ENCODE data around the gene AFG1L.
"Not testable (repeated sequence)": the region's sequence is repeated elsewhere in the genome, so short reads cannot be mapped to it uniquely, and the experiment has no call there.

AFG1L gene

GRCh38 chr6:108294727-108295625, at the start of gene AFG1L:
Gene AFG1L, plus strand, starts transcription at chr6:108295054. Its CDS starts 26 bp downstream, at chr6:108295080.
- DNase-seq (ENCODE audit: low spot score), result peak; percentile 73
- no peak for FAIRE-seq

GRCh38 chr6:108245095-108245494, 49.8 kb upstream of the AFG1L start:
- not testable (repeated sequence) for DNase-seq (ENCODE audit: low spot score); FAIRE-seq

GRCh38 chr6:108247965-108248536, 46.8 kb upstream of the AFG1L start:
- DNase-seq (ENCODE audit: low spot score), result no peak
- FAIRE-seq, result no peak

- no peak for DNase-seq (ENCODE audit: low spot score)
- FAIRE-seq, result no peak
Observed at GRCh38 chr6:108250240-108250866, 44.5 kb upstream of the AFG1L start.

GRCh38 chr6:108251252-108251651, 43.6 kb upstream of the AFG1L start:
- DNase-seq (ENCODE audit: low spot score), result no peak
- FAIRE-seq, result no peak

- FAIRE-seq, result no peak
- no peak for DNase-seq (ENCODE audit: low spot score)
Observed at GRCh38 chr6:108252055-108252454, 42.8 kb upstream of the AFG1L start.

- FAIRE-seq (no peak), DNase-seq (ENCODE audit: low spot score) (no peak)
Observed at GRCh38 chr6:108253241-108253640, 41.6 kb upstream of the AFG1L start.

GRCh38 chr6:108254433-108255410, 40.1 kb upstream of the AFG1L start:
- FAIRE-seq, result no peak
- no peak for DNase-seq (ENCODE audit: low spot score)

GRCh38 chr6:108260126-108260808, 34.6 kb upstream of the AFG1L start:
- no peak for DNase-seq (ENCODE audit: low spot score)

GRCh38 chr6:108260809-108261569, 33.9 kb upstream of the AFG1L start, which contains the start of gene SNX3:
Gene SNX3, minus strand, starts transcription at chr6:108261040. Its CDS starts 119 bp downstream, at chr6:108260921.
- peak; percentile 88 for DNase-seq (ENCODE audit: low spot score)
- peak; percentile 46 for FAIRE-seq

More at GRCh38 chr6:108260126-108260808, 34.6 kb upstream of the AFG1L start:
- FAIRE-seq, result no peak

- DNase-seq (ENCODE audit: low spot score) (no peak), FAIRE-seq (no peak)
Observed at GRCh38 chr6:108263371-108263770, 31.5 kb upstream of the AFG1L start.

- DNase-seq (ENCODE audit: low spot score), result no peak
- no peak for FAIRE-seq
Observed at GRCh38 chr6:108268845-108269244, 26.0 kb upstream of the AFG1L start.

GRCh38 chr6:108269955-108270354, 24.9 kb upstream of the AFG1L start:
- FAIRE-seq; DNase-seq (ENCODE audit: low spot score): not testable (repeated sequence)

GRCh38 chr6:108274546-108274945, 20.3 kb upstream of the AFG1L start:
- DNase-seq (ENCODE audit: low spot score), result no peak
- no peak for FAIRE-seq

- no peak for FAIRE-seq
Observed at GRCh38 chr6:108275976-108276375, 18.9 kb upstream of the AFG1L start.

GRCh38 chr6:108277295-108277694, 17.6 kb upstream of the AFG1L start:
- no peak for FAIRE-seq
- no peak for DNase-seq (ENCODE audit: low spot score)

More at GRCh38 chr6:108275976-108276375, 18.9 kb upstream of the AFG1L start:
- DNase-seq (ENCODE audit: low spot score), result no peak

- FAIRE-seq (no peak), DNase-seq (ENCODE audit: low spot score) (peak; percentile 11)
Observed at GRCh38 chr6:108277831-108278230, 17.0 kb upstream of the AFG1L start.

GRCh38 chr6:108285381-108285780, 9.5 kb upstream of the AFG1L start:
- FAIRE-seq, result no peak
- DNase-seq (ENCODE audit: low spot score), result no peak

- DNase-seq (ENCODE audit: low spot score), result no peak
- no peak for FAIRE-seq
Observed at GRCh38 chr6:108286366-108286765, 8.5 kb upstream of the AFG1L start.
